Parathyroid adenoma (tissue), 2 donors: ENCODE results near the gene NEK1.
"Not testable (repeated sequence)": the region's sequence is repeated elsewhere in the genome, so short reads cannot be mapped to it uniquely, and the experiment has no call there.

Experiments
- H2AFZ ChIP-seq: fragments of 300-600 bp; sonication (generic); one replicate; pipeline ENCODE4 v1.7.0; 2017; ENCODE audit warnings: antibody characterized with exemption, mild to moderate bottlenecking
- H3K27ac ChIP-seq: fragments of 300-600 bp; sonication (generic); one replicate; pipeline ENCODE4 v1.7.0; 2017
- H3K27me3 ChIP-seq: fragments of 300-600 bp; sonication (generic); one replicate; pipeline ENCODE4 v1.7.0; 2017; ENCODE audit warnings: low read length; ENCODE audit not compliant: control insufficient read depth, insufficient read depth
- H3K36me3 ChIP-seq: fragments of 300-600 bp; sonication (generic); one replicate; pipeline ENCODE4 v1.7.0; 2017; ENCODE audit warnings: low read length; ENCODE audit not compliant: control insufficient read depth, insufficient read depth
- H3K4me1 ChIP-seq: fragments of 300-600 bp; sonication (generic); one replicate; pipeline ENCODE4 v1.7.0; 2017; ENCODE audit warnings: control low read depth
- H3K4me2 ChIP-seq: fragments of 300-600 bp; sonication (generic); one replicate; pipeline ENCODE4 v1.7.0; 2017; ENCODE audit warnings: low read length
- H3K4me3 ChIP-seq: fragments of 300-600 bp; sonication (generic); one replicate; pipeline ENCODE4 v1.7.0; 2017; ENCODE audit warnings: low read depth, low read length
- H3K79me2 ChIP-seq: fragments of 300-600 bp; sonication (generic); one replicate; pipeline ENCODE4 v1.7.0; 2017; ENCODE audit warnings: control low read depth
- H3K9ac ChIP-seq: fragments of 300-600 bp; sonication (generic); one replicate; pipeline ENCODE4 v1.7.0; 2017; ENCODE audit warnings: mild to moderate bottlenecking
- H3K9me3 ChIP-seq: fragments of 300-600 bp; sonication (generic); one replicate; pipeline ENCODE4 v1.7.0; 2017; ENCODE audit warnings: low read length; ENCODE audit not compliant: control insufficient read depth
- TF ChIP-seq, protein P1 (sequence below): fragments of 300-600 bp; sonication (generic); IDR thresholded peaks from one replicate; pipeline ENCODE4 v1.7.0; 2017; ENCODE audit warnings: antibody characterized with exemption, mild to moderate bottlenecking
- donor health status: primary hyperparathyroidism.

The NEK1 gene

GRCh38 chr4:169567916-169568315 lies 44.5 kb downstream of the NEK1 start:
- H2AFZ ChIP-seq, result no peak overlapping the region
- no peaks in the 10 kb centered on the region for H3K79me2 ChIP-seq
- H3K9me3 ChIP-seq, result no peaks in the 10 kb centered on the region
- H3K27me3 ChIP-seq, result no peaks in the 10 kb centered on the region
- TF ChIP-seq, protein P1, sequence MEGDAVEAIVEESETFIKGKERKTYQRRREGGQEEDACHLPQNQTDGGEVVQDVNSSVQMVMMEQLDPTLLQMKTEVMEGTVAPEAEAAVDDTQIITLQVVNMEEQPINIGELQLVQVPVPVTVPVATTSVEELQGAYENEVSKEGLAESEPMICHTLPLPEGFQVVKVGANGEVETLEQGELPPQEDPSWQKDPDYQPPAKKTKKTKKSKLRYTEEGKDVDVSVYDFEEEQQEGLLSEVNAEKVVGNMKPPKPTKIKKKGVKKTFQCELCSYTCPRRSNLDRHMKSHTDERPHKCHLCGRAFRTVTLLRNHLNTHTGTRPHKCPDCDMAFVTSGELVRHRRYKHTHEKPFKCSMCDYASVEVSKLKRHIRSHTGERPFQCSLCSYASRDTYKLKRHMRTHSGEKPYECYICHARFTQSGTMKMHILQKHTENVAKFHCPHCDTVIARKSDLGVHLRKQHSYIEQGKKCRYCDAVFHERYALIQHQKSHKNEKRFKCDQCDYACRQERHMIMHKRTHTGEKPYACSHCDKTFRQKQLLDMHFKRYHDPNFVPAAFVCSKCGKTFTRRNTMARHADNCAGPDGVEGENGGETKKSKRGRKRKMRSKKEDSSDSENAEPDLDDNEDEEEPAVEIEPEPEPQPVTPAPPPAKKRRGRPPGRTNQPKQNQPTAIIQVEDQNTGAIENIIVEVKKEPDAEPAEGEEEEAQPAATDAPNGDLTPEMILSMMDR, result no peak
- H3K9ac ChIP-seq, result no peak overlapping the region
- no peak overlapping the region for H3K4me3 ChIP-seq
- no peaks in the 10 kb centered on the region for H3K36me3 ChIP-seq
- no peak overlapping the region for H3K27ac ChIP-seq
- no peaks in the 10 kb centered on the region for H3K4me1 ChIP-seq
- no peak overlapping the region for H3K4me2 ChIP-seq

- H3K9me3 ChIP-seq, result no peaks in the 10 kb centered on the region
- no peak overlapping the region for H3K9ac ChIP-seq
- H3K27ac ChIP-seq, result no peak overlapping the region
- no peaks in the 10 kb centered on the region for H3K4me1 ChIP-seq
- no peaks in the 10 kb centered on the region for H3K36me3 ChIP-seq
- H2AFZ ChIP-seq, result no peak overlapping the region
- TF ChIP-seq, protein P1, result peak; percentile 38
- no peak overlapping the region for H3K4me3 ChIP-seq
- H3K4me2 ChIP-seq, result no peak overlapping the region
- no peaks in the 10 kb centered on the region for H3K79me2 ChIP-seq
- no peaks in the 10 kb centered on the region for H3K27me3 ChIP-seq
These were observed 46.2 kb downstream of the NEK1 start for GRCh38 chr4:169566021-169566818.

- no peak overlapping the region for H3K27ac ChIP-seq
- H3K9me3 ChIP-seq, result no peaks in the 10 kb centered on the region
- H3K27me3 ChIP-seq, result no peaks in the 10 kb centered on the region
- H3K9ac ChIP-seq, result no peak overlapping the region
- H2AFZ ChIP-seq, result no peak overlapping the region
- no peaks in the 10 kb centered on the region for H3K79me2 ChIP-seq
- no peak overlapping the region for H3K4me2 ChIP-seq
- H3K4me1 ChIP-seq, result no peaks in the 10 kb centered on the region
- H3K4me3 ChIP-seq, result no peak overlapping the region
- TF ChIP-seq, protein P1, result no peak
- H3K36me3 ChIP-seq, result no peaks in the 10 kb centered on the region
These were observed 46.8 kb downstream of the NEK1 start for GRCh38 chr4:169565606-169566005.

DNA sequence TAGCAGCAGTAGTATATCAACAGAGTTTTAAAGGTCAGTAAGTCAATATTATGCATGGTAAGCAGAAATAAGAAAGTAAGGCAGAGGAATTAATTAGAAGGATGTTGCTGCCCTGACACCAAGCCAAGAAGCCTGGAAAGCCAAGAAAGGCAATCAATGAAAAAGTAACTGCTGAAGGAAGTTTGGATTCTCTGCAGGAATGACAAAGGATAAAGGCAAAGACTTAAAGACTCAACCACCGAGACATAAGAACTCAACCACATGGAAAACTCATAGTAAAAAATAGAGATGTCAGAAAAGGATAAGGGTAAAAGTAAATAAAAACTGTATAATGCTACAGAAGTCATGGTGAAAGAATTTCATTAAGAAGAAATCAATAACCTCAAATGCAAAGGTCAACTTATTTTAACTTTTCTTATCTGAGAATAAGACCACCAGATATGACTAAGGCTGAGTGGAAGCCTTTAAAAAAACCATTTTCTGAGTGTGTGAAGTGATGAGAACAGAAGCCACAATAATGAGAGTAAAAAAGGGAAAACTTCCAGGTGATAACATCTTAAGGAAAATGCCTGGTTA lies 55.2 kb downstream of the NEK1 start:
- Histone ChIP-seq H3K36me3 (no peaks in the 10 kb centered on the region), H3K27ac (no peak overlapping the region), H3K4me2 (no peak overlapping the region), H2AFZ (no peak overlapping the region), H3K4me3 (no peak overlapping the region), H3K27me3 (no peaks in the 10 kb centered on the region), H3K9ac (no peak overlapping the region), H3K4me1 (no peaks in the 10 kb centered on the region), H3K9me3 (no peaks in the 10 kb centered on the region), H3K79me2 (no peaks in the 10 kb centered on the region)
- TF ChIP-seq, protein P1, result no peak

DNA sequence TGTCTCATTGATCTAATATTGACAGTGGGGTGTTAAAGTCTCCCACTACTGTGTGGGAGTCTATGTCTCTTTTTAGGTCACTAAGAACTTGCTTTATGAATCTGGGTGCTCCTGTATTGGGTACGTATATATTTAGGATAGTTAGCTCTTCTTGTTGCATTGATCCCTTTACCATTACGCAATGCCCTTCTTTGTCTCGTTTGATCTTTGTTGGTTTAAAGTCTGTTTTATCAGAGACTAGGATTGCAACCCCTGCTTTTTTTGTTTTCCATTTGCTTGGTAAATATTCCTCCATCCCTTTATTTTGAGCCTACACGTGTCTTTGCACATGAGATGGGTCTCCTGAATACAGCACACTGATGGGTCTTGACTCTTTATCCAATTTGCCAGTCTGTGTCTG lies 65.8 kb downstream of the NEK1 start:
- H3K79me2 ChIP-seq, H3K27ac ChIP-seq, H3K9me3 ChIP-seq, H3K36me3 ChIP-seq, H3K4me2 ChIP-seq, H3K9ac ChIP-seq, H3K4me3 ChIP-seq, H3K4me1 ChIP-seq, H2AFZ ChIP-seq, H3K27me3 ChIP-seq: not testable (repeated sequence)
